SU-DHL-6 (cell line): Measurements from ENCODE around the gene HIBCH.

ENCODE experiments used
- H2AFZ ChIP-seq: fragments of 200-600 bp; sonication (generic); 2 replicates; pipeline ENCODE4 v1.6.1; 2014; ENCODE audit warnings: low read depth, mild to moderate bottlenecking, moderate library complexity, mixed read lengths, antibody characterized with exemption, low read length; ENCODE audit not compliant: severe bottlenecking
- H3F3A ChIP-seq: fragments of 200-600 bp; shearing (Covaris generic); 2 replicates; pipeline ENCODE4 v1.6.0; 2016; ENCODE audit warnings: antibody characterized with exemption, mild to moderate bottlenecking; ENCODE audit not compliant: insufficient read depth
- H3K27ac ChIP-seq: fragments of 200-600 bp; sonication (generic); 2 replicates; pipeline ENCODE4 v1.5.1; 2016; ENCODE audit warnings: low read depth, mild to moderate bottlenecking, low read length, moderate library complexity, mixed read lengths
- H3K27me3 ChIP-seq: fragments of 200-600 bp; sonication (generic), shearing (Covaris generic); 2 replicates; pipeline ENCODE4 v1.6.0; 2014; ENCODE audit warnings: mild to moderate bottlenecking, low read length
- H3K36me3 ChIP-seq: fragments of 200-600 bp; sonication (generic); 2 replicates; pipeline ENCODE4 v1.6.1; 2014; ENCODE audit warnings: mild to moderate bottlenecking, low read length, mixed read lengths
- H3K4me2 ChIP-seq: fragments of 300-600, 200-600 bp; shearing (Covaris generic), sonication (generic); 2 replicates; pipeline ENCODE4 v1.6.0; 2014; ENCODE audit warnings: low read length, low read depth, mild to moderate bottlenecking; ENCODE audit not compliant: poor library complexity, severe bottlenecking
- H3K4me3 ChIP-seq: fragments of 200-600 bp; sonication (generic); 2 replicates; pipeline ENCODE4 v1.5.1; 2014; ENCODE audit warnings: antibody characterized with exemption, low read length, mild to moderate bottlenecking, mixed read lengths; ENCODE audit not compliant: insufficient read depth, poor library complexity, severe bottlenecking
- H3K79me2 ChIP-seq: fragments of 200-600 bp; sonication (generic); 2 replicates; pipeline ENCODE4 v1.6.1; 2014; ENCODE audit warnings: mild to moderate bottlenecking, low read length, moderate library complexity; ENCODE audit not compliant: insufficient read depth
- H3K9ac ChIP-seq: fragments of 200-600 bp; sonication (generic); 2 replicates; pipeline ENCODE4 v1.7.0; 2014; ENCODE audit warnings: mild to moderate bottlenecking, low read length
- H3K9me2 ChIP-seq: fragments of 200-600 bp; sonication (generic); replicated peaks from 2 replicates; pipeline ENCODE4 v1.6.1; 2014; ENCODE audit warnings: low read length; ENCODE audit not compliant: insufficient read depth
- H3K9me3 ChIP-seq: fragments of 200-600 bp; sonication (generic); 2 replicates; pipeline ENCODE4 v1.6.1; 2014; ENCODE audit warnings: low read length, mixed read lengths; ENCODE audit not compliant: insufficient read depth
- H4K20me1 ChIP-seq: fragments of 200-600 bp; sonication (generic); 2 replicates; pipeline ENCODE4 v1.6.1; 2014; ENCODE audit warnings: low read depth, mild to moderate bottlenecking, antibody characterized with exemption, low read length, moderate library complexity, mixed read lengths
- EZH2phosphoT487 ChIP-seq: fragments of 200-600 bp; sonication (generic), shearing (Covaris generic); conservative IDR thresholded peaks from 2 replicates; pipeline ENCODE4 v1.6.1; 2018; ENCODE audit warnings: mild to moderate bottlenecking, antibody characterized with exemption, low read length, moderate library complexity, mixed read lengths
- TF ChIP-seq, protein P1 (sequence below): fragments of 200-600 bp; sonication (generic); IDR thresholded peaks from one replicate; pipeline ENCODE4 v1.5.1; 2017; ENCODE audit warnings: antibody characterized with exemption, mild to moderate bottlenecking, low read length, moderate library complexity; ENCODE audit not compliant: insufficient read depth, poor library complexity, severe bottlenecking

HIBCH gene

DNA sequence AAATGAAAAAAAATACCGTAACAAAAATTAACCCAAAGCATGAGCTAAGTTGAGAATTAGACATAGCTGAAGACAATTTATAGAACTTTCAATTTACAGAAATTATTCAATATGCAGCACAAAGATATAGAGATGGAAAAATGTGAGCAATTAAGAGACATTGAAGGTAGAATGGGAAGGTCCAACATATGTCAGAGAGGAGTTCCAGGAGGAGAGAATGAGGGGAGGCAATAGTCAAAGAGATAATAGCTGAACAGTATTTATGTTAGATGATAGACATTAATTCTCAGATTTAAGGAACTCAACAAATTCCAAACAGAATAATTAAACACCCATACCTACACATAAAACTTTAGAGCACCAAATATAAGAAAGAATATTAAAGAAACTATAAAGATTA, 154.1 kb downstream of the HIBCH start:
- no peaks in the 10 kb centered on the region for H3F3A ChIP-seq
- no peaks in the 10 kb centered on the region for H3K9me2 ChIP-seq
- no peak overlapping the region for H3K4me2 ChIP-seq
- H3K9me3 ChIP-seq: no peaks in the 10 kb centered on the region
- H3K36me3 ChIP-seq: no peaks in the 10 kb centered on the region
- no peak overlapping the region for H3K4me3 ChIP-seq
- no peaks in the 10 kb centered on the region for H4K20me1 ChIP-seq
- no peak overlapping the region for H3K9ac ChIP-seq
- no peaks in the 10 kb centered on the region for H3K27me3 ChIP-seq
- no peaks in the 10 kb centered on the region for H3K79me2 ChIP-seq
- TF ChIP-seq EZH2phosphoT487: no peak
- TF ChIP-seq, protein P1, sequence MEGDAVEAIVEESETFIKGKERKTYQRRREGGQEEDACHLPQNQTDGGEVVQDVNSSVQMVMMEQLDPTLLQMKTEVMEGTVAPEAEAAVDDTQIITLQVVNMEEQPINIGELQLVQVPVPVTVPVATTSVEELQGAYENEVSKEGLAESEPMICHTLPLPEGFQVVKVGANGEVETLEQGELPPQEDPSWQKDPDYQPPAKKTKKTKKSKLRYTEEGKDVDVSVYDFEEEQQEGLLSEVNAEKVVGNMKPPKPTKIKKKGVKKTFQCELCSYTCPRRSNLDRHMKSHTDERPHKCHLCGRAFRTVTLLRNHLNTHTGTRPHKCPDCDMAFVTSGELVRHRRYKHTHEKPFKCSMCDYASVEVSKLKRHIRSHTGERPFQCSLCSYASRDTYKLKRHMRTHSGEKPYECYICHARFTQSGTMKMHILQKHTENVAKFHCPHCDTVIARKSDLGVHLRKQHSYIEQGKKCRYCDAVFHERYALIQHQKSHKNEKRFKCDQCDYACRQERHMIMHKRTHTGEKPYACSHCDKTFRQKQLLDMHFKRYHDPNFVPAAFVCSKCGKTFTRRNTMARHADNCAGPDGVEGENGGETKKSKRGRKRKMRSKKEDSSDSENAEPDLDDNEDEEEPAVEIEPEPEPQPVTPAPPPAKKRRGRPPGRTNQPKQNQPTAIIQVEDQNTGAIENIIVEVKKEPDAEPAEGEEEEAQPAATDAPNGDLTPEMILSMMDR: no peak
- peak overlapping the region; percentile 14 for H2AFZ ChIP-seq
- H3K27ac ChIP-seq: no peak overlapping the region

DNA sequence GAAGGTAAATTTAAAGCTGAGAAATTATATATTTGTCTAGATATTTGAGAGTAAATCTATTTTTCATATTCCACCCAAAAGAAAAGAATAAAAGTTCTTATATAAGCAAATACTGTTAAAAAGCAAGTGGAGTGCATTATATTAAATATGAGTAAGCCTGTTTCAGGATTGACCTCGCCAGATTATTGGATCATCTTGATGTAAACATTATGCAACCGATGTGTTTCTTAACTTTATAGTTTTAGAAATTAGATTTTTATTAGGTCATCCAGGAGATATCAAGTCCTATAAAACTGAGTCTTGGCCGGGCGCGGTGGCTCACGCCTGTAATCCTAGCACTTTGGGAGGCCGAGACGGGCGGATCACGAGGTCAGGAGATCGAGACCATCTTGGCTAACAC, 156.8 kb downstream of the HIBCH start:
- Histone ChIP-seq H3K4me2 (no peak overlapping the region), H3K4me3 (no peak overlapping the region), H3K79me2 (no peaks in the 10 kb centered on the region), H4K20me1 (no peaks in the 10 kb centered on the region), H3K9me2 (no peaks in the 10 kb centered on the region), H3K9ac (no peak overlapping the region), H3K27me3 (no peaks in the 10 kb centered on the region), H3K36me3 (no peaks in the 10 kb centered on the region), H3K9me3 (no peaks in the 10 kb centered on the region), H2AFZ (no peak overlapping the region), H3F3A (no peaks in the 10 kb centered on the region), H3K27ac (no peak overlapping the region)
- TF ChIP-seq, protein P1: no peak
- TF ChIP-seq EZH2phosphoT487: no peak

GRCh38 chr2:190159453-190159852, 160.2 kb downstream of the HIBCH start:
- no peak overlapping the region for H3K4me3 ChIP-seq
- no peaks in the 10 kb centered on the region for H3K9me2 ChIP-seq
- H4K20me1 ChIP-seq: no peaks in the 10 kb centered on the region
- H2AFZ ChIP-seq: no peak overlapping the region
- no peak for TF ChIP-seq EZH2phosphoT487
- TF ChIP-seq, protein P1: no peak
- no peak overlapping the region for H3K9ac ChIP-seq
- no peak overlapping the region for H3K27ac ChIP-seq
- no peak overlapping the region for H3K4me2 ChIP-seq
- H3K79me2 ChIP-seq: no peaks in the 10 kb centered on the region
- no peaks in the 10 kb centered on the region for H3F3A ChIP-seq
- H3K36me3 ChIP-seq: no peaks in the 10 kb centered on the region
- H3K9me3 ChIP-seq: no peaks in the 10 kb centered on the region
- H3K27me3 ChIP-seq: no peaks in the 10 kb centered on the region
